ENCODE data around the gene IWS1. TPM values are rescaled to one million over a fixed set of nuclear protein-coding genes. Genes with fewer than 3 reads are reported as not detected.

Gene IWS1
- total and polyA plus RNA-seq, 9 of the 15 experiments (the other 6 are each of a cell fraction or from before 2014, with no cell fraction given) = 20.8 to 67.2 (median 46.6) TPM

DNA sequence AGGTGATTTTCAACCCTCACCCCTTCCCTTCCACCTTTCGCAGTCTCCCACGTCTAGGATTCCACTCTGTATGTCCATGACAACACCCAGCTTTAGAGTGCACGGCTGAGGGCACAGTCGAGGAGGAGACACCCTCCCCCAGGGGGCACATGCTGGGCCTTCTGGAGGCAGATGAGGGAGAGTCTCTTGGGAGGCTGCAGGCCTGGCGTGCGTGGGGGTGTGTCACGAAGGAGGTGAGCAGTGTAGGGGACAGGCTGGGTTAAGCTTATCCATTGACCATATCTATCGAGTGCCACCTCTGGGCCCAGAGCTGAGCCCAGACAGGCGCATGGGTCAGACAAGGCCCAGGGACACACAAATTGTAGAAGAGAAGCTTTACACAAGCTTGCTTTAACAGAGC, 89.2 kb downstream of the IWS1 start:
- no peak for FAIRE-seq
- TF ChIP-seq MGA (IDR thresholded peaks at IDR 0.05) (no peak), ILF3 (IDR thresholded peaks at IDR 0.05; ENCODE audit: borderline replicate concordance) (no peak), PTRF (tag; IDR thresholded peaks at IDR 0.05) (no peak), ZNF134 (CRISPR knock-in tag; conservative IDR thresholded peaks at IDR 0.05) (no peak), RBM34 (IDR thresholded peaks at IDR 0.05; ENCODE audit: borderline replicate concordance, insufficient read depth, low read length) (no peak), CREB5 (CRISPR knock-in tag; IDR thresholded peaks at IDR 0.05) (no peak)
- intact Hi-C loops (cut with micrococcal nuclease) (no loop called here), in situ Hi-C loops (cut with MboI) (no loop called here)
- Histone ChIP-seq H3K4me2 (ENCODE audit: insufficient read depth, low read length) (no peak overlapping the region), H3K4me1 (replicated peaks in 1 of 2; ENCODE audit: control insufficient read depth in 2 of 2, insufficient read depth in 2 of 2, low read length in 2 of 2) (no peaks in the 10 kb centered on the region), H3K79me2 (ENCODE audit: control insufficient read depth, insufficient read depth, low read length) (no peaks in the 10 kb centered on the region), H2AFZ (ENCODE audit: low read depth, low read length) (no peak overlapping the region), H3K9me3 (replicated peaks; ENCODE audit: control insufficient read depth, insufficient read depth, low read depth, low read length) (no peaks in the 10 kb centered on the region), H3K27me3 (ENCODE audit: control insufficient read depth in 2 of 2, insufficient read depth in 2 of 2, low read length in 2 of 2) (peaks cover 0 to 7% of the 10 kb centered on the region in 2 experiments; a peak in 2 of 5 replicates), H3K27ac (ENCODE audit: extremely low read depth, low read depth, low read length) (no peak overlapping the region), H4K20me1 (replicated peaks; ENCODE audit: control insufficient read depth, insufficient read depth, low read length) (no peaks in the 10 kb centered on the region), H3K4me3 (no peak overlapping the region), H3K9me1 (ENCODE audit: control insufficient read depth, insufficient read depth, low read length) (no peaks in the 10 kb centered on the region), H3K9ac (ENCODE audit: insufficient read depth in 1 of 2, low read depth in 2 of 2, low read length in 2 of 2) (no peak overlapping the region), H3K36me3 (ENCODE audit: control insufficient read depth, insufficient read depth, low read length) (no peaks in the 10 kb centered on the region)
- POLR2A ChIA-PET = interaction anchor here (0.6 to 1.3 kb wide), 4 partner anchors 10 to 176 kb away, joined by 3 to 5 read pairs (median 4); no protein-coding TSS in a partner anchor
- 12% methylated on average over 8 of the region's 9 CpGs for WGBS (ENCODE audit: insufficient coverage, low coverage, missing lambda C conversion rate)
- DNase-seq (ENCODE audit: extremely low read depth in 1 of 4, low spot score in 3 of 4) = no peak
- BruUV-seq (replicated peaks) = no TSS peak
- CTCF ChIA-PET (ENCODE audit: low intra/inter-chr PET ratio) = interaction anchor here (0.6 kb wide), 1 partner anchor 131 kb away, joined by 7 read pairs; no protein-coding TSS in a partner anchor
- no peak for ATAC-seq
